Tibial artery (tissue), 4 donors: Measurements from ENCODE around the gene WASHC3.

Source experiments
- DNase-seq, 2 donors: peaks; one replicate each; pipeline ENCODE4 v3.0.0-alpha.2; 2019
- H3K27ac ChIP-seq, 2 donors: fragments of 200-600 bp; sonication (generic) in 1 of 2; 1 replicate in 1 of 2; 2 replicates in 1 of 2; pipeline ENCODE4 v1.5.1; 2018 to 2019; ENCODE audit warnings: mild to moderate bottlenecking in 1 of 2
- H3K27me3 ChIP-seq, 2 donors: fragments of 200-600 bp; sonication (generic) in 1 of 2; one replicate each; pipeline versions ENCODE4 v1.5.1 to v1.6.0; 2016 to 2019
- H3K36me3 ChIP-seq, 3 donors: fragments of 200-600 bp; sonication (generic) in 2 of 3; one replicate each; pipeline ENCODE4 v1.5.1; 2016 to 2019; ENCODE audit warnings: mild to moderate bottlenecking in 2 of 3
- H3K4me1 ChIP-seq, 4 donors: fragments of 200-600 bp; sonication (generic) in 2 of 4; 1 replicate in 3 of 4; 2 replicates in 1 of 4; pipeline ENCODE4 v1.5.1; 2016 to 2019
- H3K4me3 ChIP-seq, 2 donors: fragments of 200-600 bp; sonication (generic) in 1 of 2; 1 replicate in 1 of 2; 2 replicates in 1 of 2; pipeline ENCODE4 v1.5.1; 2018 to 2019; ENCODE audit warnings: mild to moderate bottlenecking in 2 of 2
- H3K9me3 ChIP-seq, 3 donors: fragments of 200-600 bp; sonication (generic) in 1 of 3; one replicate each; pipeline ENCODE4 v1.5.1; 2016 to 2019
- intact Hi-C: fragments of 100-400 bp; cut with DNase I; formaldehyde crosslinking; loops from one replicate; pipeline ENCODE4 v1.15.0; 2023; ENCODE audit warnings: low total_unique reads
- TF ChIP-seq, protein P1 (sequence below), 2 experiments: fragments of 200-600 bp in 1 of 2; fragments of 450-650 bp in 1 of 2; IDR thresholded peaks; one replicate each; pipeline ENCODE4 v1.5.1; 2017 to 2019; ENCODE audit warnings: antibody characterized with exemption in 2 of 2, mild to moderate bottlenecking in 1 of 2, moderate library complexity in 1 of 2

WASHC3 gene

DNA sequence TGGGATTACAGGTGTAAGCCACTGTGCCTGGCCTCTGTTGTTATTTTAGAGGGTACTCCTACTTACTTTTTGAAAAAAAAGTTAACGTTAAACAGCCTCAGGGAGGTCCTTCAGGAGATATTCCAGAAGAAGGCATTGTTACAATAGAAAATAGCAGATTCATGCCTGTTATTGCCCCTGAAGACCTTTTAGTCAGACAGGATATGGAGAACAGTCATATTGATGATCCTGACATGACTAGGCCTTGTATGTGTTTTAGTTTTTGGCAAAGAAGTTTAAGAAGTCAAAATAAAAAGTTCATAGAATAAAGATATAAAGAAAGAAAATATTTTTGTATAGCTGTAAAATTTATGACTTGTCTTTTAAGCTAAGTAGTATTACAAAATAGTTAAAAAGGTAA lies 45.3 kb downstream of the WASHC3 start:
- intact Hi-C loops = no loop called here
- Histone ChIP-seq H3K36me3 (peaks cover 32 to 65% (median 44%) of the 10 kb centered on the region in 3 donors), H3K9me3 (no peaks in the 10 kb centered on the region), H3K4me3 (no peak overlapping the region), H3K27me3 (no peaks in the 10 kb centered on the region), H3K4me1 (no peaks in the 10 kb centered on the region), H3K27ac (no peak overlapping the region)
- no peak for DNase-seq
- TF ChIP-seq, protein P1, sequence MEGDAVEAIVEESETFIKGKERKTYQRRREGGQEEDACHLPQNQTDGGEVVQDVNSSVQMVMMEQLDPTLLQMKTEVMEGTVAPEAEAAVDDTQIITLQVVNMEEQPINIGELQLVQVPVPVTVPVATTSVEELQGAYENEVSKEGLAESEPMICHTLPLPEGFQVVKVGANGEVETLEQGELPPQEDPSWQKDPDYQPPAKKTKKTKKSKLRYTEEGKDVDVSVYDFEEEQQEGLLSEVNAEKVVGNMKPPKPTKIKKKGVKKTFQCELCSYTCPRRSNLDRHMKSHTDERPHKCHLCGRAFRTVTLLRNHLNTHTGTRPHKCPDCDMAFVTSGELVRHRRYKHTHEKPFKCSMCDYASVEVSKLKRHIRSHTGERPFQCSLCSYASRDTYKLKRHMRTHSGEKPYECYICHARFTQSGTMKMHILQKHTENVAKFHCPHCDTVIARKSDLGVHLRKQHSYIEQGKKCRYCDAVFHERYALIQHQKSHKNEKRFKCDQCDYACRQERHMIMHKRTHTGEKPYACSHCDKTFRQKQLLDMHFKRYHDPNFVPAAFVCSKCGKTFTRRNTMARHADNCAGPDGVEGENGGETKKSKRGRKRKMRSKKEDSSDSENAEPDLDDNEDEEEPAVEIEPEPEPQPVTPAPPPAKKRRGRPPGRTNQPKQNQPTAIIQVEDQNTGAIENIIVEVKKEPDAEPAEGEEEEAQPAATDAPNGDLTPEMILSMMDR (IDR thresholded peaks at IDR 0.05) = no peak

DNA sequence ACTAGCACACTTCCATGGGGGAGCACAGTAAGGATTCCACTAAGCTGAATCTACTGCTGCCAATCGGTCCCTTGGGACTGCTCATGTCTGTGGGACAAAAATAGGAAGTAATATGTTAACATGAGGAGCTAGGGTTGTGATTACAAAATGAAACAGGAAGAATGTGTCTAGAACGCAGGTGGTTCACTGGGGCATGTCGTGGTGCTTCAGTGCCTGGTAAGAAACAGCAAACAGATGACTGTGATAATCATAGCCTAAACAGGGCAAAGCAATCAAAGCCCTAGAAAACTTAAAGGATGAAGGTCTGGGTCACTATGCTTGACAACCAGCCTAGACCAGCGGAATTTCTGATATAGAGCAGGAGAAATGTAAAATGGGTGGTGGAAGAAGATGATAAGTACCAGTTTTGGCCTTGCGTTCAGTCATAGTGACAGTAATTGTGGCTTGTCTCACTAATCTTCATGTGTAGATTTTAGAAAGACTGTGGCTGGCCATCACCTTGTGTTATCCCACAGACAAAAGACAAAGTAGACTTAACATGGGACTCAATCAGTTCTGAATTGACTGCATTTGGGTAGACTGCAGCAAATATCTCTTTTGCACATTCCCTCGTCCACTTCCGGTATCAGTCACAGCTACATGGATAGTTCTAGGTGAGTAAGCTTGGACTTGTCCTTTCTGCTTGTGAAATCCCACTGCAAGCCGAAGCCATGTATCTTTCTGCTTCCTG lies 51.4 kb downstream of the WASHC3 start:
- Histone ChIP-seq H3K27ac (no peak overlapping the region), H3K4me1 (no peaks in the 10 kb centered on the region), H3K4me3 (no peak overlapping the region), H3K9me3 (no peaks in the 10 kb centered on the region), H3K27me3 (no peaks in the 10 kb centered on the region), H3K36me3 (peaks cover 21 to 38% (median 28%) of the 10 kb centered on the region in 3 donors)
- TF ChIP-seq, protein P1 (IDR thresholded peaks at IDR 0.05) = no peak
- intact Hi-C loops = no loop called here
- no peak for DNase-seq

DNA sequence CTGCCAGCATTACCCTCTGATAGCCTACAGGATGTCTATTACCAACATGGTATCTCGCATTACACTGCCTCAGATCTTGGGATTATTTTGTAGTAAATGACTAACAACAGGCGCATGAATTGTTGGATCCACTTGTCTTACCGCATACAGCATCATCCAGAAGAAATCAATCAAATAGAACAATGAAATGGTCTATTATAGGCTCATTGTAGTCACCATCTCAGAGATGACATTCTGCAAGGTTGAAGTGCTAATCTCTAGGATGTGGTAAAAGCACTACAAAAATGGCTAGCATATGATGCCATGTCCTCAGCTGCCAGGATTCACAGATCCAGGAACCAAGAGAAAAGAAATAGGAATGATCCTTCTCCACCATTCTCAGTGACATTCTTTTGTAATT lies 52.0 kb downstream of the WASHC3 start:
- Histone ChIP-seq H3K27ac (no peak overlapping the region), H3K4me3 (no peak overlapping the region), H3K9me3 (no peaks in the 10 kb centered on the region), H3K4me1 (no peaks in the 10 kb centered on the region), H3K36me3 (peaks cover 21 to 34% (median 28%) of the 10 kb centered on the region in 3 donors), H3K27me3 (no peaks in the 10 kb centered on the region)
- TF ChIP-seq, protein P1 (IDR thresholded peaks at IDR 0.05) = no peak
- no peak for DNase-seq
- intact Hi-C loops = no loop called here

DNA sequence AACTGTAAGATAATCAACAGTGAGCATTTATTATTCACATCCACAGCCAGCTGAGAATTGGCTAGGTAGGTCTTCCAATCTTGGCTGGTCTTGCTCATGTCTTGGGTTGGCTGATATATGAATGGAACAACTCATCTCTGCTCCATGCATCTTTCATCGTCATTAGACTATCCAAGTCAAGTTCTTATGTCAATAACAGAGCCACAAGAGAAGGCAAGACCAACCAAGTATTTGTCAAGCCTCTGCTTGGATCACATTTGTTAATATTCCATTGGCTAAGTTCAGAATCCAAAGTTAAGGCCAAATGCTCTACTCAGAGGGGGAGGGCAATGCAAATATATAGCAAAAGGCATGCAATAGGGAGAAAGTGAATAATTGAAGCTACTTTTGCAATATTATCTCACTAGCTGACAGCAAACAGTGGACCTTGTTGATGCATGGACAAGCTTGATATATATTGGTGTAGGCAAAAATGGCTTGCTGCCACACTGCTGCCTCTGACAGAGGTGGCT lies 53.1 kb downstream of the WASHC3 start:
- no peak overlapping the region for H3K27ac ChIP-seq
- no peaks in the 10 kb centered on the region for H3K27me3 ChIP-seq
- H3K4me1 ChIP-seq = no peaks in the 10 kb centered on the region
- DNase-seq = no peak
- peaks cover 21 to 32% (median 28%) of the 10 kb centered on the region in 3 donors for H3K36me3 ChIP-seq
- intact Hi-C loops = no loop called here
- TF ChIP-seq, protein P1 (IDR thresholded peaks at IDR 0.05) = no peak
- H3K4me3 ChIP-seq = no peak overlapping the region
- no peaks in the 10 kb centered on the region for H3K9me3 ChIP-seq

DNA sequence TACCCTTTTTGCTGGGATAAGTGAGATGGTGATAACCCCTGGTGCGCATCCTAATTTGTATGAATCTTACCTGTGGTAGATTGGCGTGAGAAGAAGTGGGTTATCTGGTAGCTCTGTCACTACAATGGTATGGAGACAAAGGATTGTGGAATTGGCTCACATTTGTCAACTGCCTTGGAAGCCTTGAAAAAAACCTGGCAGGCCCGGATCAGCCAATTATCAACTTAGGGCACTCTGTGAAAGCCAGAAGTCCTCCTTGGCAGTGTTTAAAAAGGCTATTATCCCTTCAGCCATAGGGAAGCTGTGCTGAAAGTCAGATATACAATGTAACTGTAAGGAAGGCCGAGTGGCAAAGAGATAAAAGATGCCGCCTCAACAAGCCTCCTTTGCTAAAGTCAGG lies 56.5 kb downstream of the WASHC3 start:
- Histone ChIP-seq H3K4me3 (no peak overlapping the region), H3K27ac (no peak overlapping the region), H3K27me3 (no peaks in the 10 kb centered on the region), H3K9me3 (no peaks in the 10 kb centered on the region), H3K4me1 (no peaks in the 10 kb centered on the region), H3K36me3 (peaks cover 0 to 10% (median 5%) of the 10 kb centered on the region in 3 donors)
- no peak for DNase-seq
- TF ChIP-seq, protein P1 (IDR thresholded peaks at IDR 0.05) = no peak
- intact Hi-C loops = no loop called here
